ENCODE data around the gene DCP1A.
"Not testable (repeated sequence)": the region's sequence is repeated elsewhere in the genome, so short reads cannot be mapped to it uniquely, and the experiment has no call there.

DNA sequence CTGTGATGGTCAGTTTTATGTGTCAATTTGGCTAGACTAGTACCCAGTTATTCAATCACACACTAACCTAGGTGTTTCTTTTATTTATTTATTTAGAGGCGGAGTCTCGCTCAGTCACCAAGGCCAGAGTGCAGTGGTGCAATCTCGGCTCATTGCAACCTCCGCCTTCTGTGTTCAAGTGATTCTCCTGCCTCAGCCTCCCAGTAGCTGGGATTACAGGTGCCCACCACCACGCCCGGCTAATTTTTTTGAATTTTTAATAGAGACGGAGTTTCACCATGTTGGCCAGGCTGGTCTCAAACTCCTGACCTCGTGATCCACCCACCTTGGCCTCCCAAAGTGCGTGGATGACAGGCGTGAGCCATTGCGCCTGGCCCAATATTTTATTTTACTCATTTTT, 78.2 kb downstream of the DCP1A start:
- TF ChIP-seq, protein P1, sequence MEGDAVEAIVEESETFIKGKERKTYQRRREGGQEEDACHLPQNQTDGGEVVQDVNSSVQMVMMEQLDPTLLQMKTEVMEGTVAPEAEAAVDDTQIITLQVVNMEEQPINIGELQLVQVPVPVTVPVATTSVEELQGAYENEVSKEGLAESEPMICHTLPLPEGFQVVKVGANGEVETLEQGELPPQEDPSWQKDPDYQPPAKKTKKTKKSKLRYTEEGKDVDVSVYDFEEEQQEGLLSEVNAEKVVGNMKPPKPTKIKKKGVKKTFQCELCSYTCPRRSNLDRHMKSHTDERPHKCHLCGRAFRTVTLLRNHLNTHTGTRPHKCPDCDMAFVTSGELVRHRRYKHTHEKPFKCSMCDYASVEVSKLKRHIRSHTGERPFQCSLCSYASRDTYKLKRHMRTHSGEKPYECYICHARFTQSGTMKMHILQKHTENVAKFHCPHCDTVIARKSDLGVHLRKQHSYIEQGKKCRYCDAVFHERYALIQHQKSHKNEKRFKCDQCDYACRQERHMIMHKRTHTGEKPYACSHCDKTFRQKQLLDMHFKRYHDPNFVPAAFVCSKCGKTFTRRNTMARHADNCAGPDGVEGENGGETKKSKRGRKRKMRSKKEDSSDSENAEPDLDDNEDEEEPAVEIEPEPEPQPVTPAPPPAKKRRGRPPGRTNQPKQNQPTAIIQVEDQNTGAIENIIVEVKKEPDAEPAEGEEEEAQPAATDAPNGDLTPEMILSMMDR (IDR thresholded peaks at IDR 0.05; ENCODE audit: insufficient read depth, low read length) = not testable (repeated sequence)
- not testable (repeated sequence) for TF ChIP-seq POLR2AphosphoS5 (IDR thresholded peaks at IDR 0.05; ENCODE audit: low read depth)
- TF ChIP-seq, protein P2, sequence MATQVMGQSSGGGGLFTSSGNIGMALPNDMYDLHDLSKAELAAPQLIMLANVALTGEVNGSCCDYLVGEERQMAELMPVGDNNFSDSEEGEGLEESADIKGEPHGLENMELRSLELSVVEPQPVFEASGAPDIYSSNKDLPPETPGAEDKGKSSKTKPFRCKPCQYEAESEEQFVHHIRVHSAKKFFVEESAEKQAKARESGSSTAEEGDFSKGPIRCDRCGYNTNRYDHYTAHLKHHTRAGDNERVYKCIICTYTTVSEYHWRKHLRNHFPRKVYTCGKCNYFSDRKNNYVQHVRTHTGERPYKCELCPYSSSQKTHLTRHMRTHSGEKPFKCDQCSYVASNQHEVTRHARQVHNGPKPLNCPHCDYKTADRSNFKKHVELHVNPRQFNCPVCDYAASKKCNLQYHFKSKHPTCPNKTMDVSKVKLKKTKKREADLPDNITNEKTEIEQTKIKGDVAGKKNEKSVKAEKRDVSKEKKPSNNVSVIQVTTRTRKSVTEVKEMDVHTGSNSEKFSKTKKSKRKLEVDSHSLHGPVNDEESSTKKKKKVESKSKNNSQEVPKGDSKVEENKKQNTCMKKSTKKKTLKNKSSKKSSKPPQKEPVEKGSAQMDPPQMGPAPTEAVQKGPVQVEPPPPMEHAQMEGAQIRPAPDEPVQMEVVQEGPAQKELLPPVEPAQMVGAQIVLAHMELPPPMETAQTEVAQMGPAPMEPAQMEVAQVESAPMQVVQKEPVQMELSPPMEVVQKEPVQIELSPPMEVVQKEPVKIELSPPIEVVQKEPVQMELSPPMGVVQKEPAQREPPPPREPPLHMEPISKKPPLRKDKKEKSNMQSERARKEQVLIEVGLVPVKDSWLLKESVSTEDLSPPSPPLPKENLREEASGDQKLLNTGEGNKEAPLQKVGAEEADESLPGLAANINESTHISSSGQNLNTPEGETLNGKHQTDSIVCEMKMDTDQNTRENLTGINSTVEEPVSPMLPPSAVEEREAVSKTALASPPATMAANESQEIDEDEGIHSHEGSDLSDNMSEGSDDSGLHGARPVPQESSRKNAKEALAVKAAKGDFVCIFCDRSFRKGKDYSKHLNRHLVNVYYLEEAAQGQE (IDR thresholded peaks at IDR 0.05; ENCODE audit: insufficient replicate concordance, low read depth) = not testable (repeated sequence)
